NCI-H1694 treated with DMSO at 0.1 percent for 48 hours (cell line): ENCODE measurements around the gene SPATA2.
"Not testable (repeated sequence)": the region's sequence is repeated elsewhere in the genome, so short reads cannot be mapped to it uniquely, and the experiment has no call there.

Experiments used
- DNase-seq: peaks from one replicate; lab custom pipeline; 2025; lab: John Stamatoyannopoulos, UW

Gene SPATA2

GRCh38 chr20:49885558-49886332, 29.6 kb downstream of the SPATA2 start:
- DNase-seq = no peak

- DNase-seq = no peak
Measured at GRCh38 chr20:49883246-49883802, 32.0 kb downstream of the SPATA2 start.

- DNase-seq = no peak
Measured at GRCh38 chr20:49882171-49882970, 33.0 kb downstream of the SPATA2 start.

- DNase-seq = no peak
Measured at GRCh38 chr20:49880724-49881445, 34.4 kb downstream of the SPATA2 start.

GRCh38 chr20:49880177-49880576, 35.2 kb downstream of the SPATA2 start:
- DNase-seq = no peak

GRCh38 chr20:49878977-49879376, 36.4 kb downstream of the SPATA2 start:
- DNase-seq = no peak

GRCh38 chr20:49877386-49877921, 37.9 kb downstream of the SPATA2 start:
- DNase-seq = no peak

- no peak for DNase-seq
Measured at GRCh38 chr20:49874696-49875095, 40.6 kb downstream of the SPATA2 start.

- DNase-seq = no peak
Measured at GRCh38 chr20:49872056-49872455, 43.3 kb downstream of the SPATA2 start.

GRCh38 chr20:49871391-49871948, 43.9 kb downstream of the SPATA2 start:
- no peak for DNase-seq

- DNase-seq = no peak
Measured at GRCh38 chr20:49870261-49870660, 45.1 kb downstream of the SPATA2 start.

GRCh38 chr20:49868964-49869363, 46.4 kb downstream of the SPATA2 start:
- DNase-seq = no peak

- no peak for DNase-seq
Measured at GRCh38 chr20:49868538-49868937, 46.8 kb downstream of the SPATA2 start.

GRCh38 chr20:49867453-49868215, 47.7 kb downstream of the SPATA2 start:
- no peak for DNase-seq

- DNase-seq = no peak
Measured at GRCh38 chr20:49866051-49866450, 49.3 kb downstream of the SPATA2 start.

GRCh38 chr20:49865559-49865958, 49.8 kb downstream of the SPATA2 start:
- DNase-seq = no peak

GRCh38 chr20:49863666-49864065, 51.7 kb downstream of the SPATA2 start:
- DNase-seq = no peak

GRCh38 chr20:49862607-49863200, 52.6 kb downstream of the SPATA2 start:
- no peak for DNase-seq

GRCh38 chr20:49861232-49861631, 54.1 kb downstream of the SPATA2 start:
- not testable (repeated sequence) for DNase-seq

- DNase-seq = no peak
Measured at GRCh38 chr20:49859807-49860206, 55.5 kb downstream of the SPATA2 start.

- no peak for DNase-seq
Measured at GRCh38 chr20:49859011-49859410, 56.3 kb downstream of the SPATA2 start.
